Lung (tissue), 12 donors: ENCODE results near the gene OGFOD3. TPM values are rescaled to one million over a fixed set of nuclear protein-coding genes. Genes with fewer than 3 reads are reported as not detected.
"Not testable (repeated sequence)": the region's sequence is repeated elsewhere in the genome, so short reads cannot be mapped to it uniquely, and the experiment has no call there.

Experiments
- ATAC-seq: fragments of 200-7000 bp; cut with Tn5 transposase; one replicate; pipeline ENCODE4 v1.9.1; 2020; ENCODE audit warnings: moderate number of reproducible peaks; ENCODE audit not compliant: insufficient read depth, low FRiP score
- DNase-seq, 3 donors: peaks; one replicate each; pipeline ENCODE4 v3.0.0-alpha.2; 2013 to 2017
- H3K27ac ChIP-seq, 2 donors: one replicate each; pipeline ENCODE4 v1.5.1; 2013; ENCODE audit warnings: mild to moderate bottlenecking in 2 of 2, moderate library complexity in 2 of 2, control low read depth in 1 of 2, inconsistent platforms in 1 of 2, low read depth in 1 of 2, low read length in 1 of 2
- H3K27me3 ChIP-seq, 3 donors: one replicate each; pipeline ENCODE4 v1.5.1; 2013; ENCODE audit warnings: low read length in 2 of 3; ENCODE audit not compliant: control insufficient read depth in 3 of 3, insufficient read depth in 3 of 3
- H3K36me3 ChIP-seq, 4 donors: one replicate each; pipeline ENCODE4 v1.5.1; 2013; ENCODE audit warnings: low read length in 4 of 4, mild to moderate bottlenecking in 1 of 4, moderate library complexity in 1 of 4; ENCODE audit not compliant: control insufficient read depth in 4 of 4, insufficient read depth in 4 of 4
- H3K4me1 ChIP-seq, 5 donors: one replicate each; pipeline ENCODE4 v1.5.1; 2013; ENCODE audit warnings: low read length in 5 of 5, mild to moderate bottlenecking in 2 of 5, moderate library complexity in 1 of 5; ENCODE audit not compliant: control insufficient read depth in 5 of 5, insufficient read depth in 5 of 5
- H3K4me3 ChIP-seq: one replicate; pipeline ENCODE4 v1.5.1; 2013; ENCODE audit warnings: mild to moderate bottlenecking, control low read depth, moderate library complexity
- H3K9ac ChIP-seq, 2 donors: one replicate each; pipeline ENCODE4 v1.5.1; 2013; ENCODE audit warnings: low read length in 2 of 2, control low read depth in 1 of 2; ENCODE audit not compliant: insufficient read depth in 1 of 2
- H3K9me3 ChIP-seq, 4 donors: one replicate each; pipeline ENCODE4 v1.5.1; 2013; ENCODE audit warnings: low read length in 3 of 4, mild to moderate bottlenecking in 1 of 4, moderate library complexity in 1 of 4; ENCODE audit not compliant: control insufficient read depth in 4 of 4, insufficient read depth in 3 of 4
- CTCF ChIP-seq: IDR thresholded peaks from 2 replicates; pipeline ENCODE4 v1.5.1; 2012; ENCODE audit warnings: mild to moderate bottlenecking; ENCODE audit errors: control extremely low read depth, extremely low read depth
- WGBS, 2 donors: extraction: QIAGEN DNeasy Blood & Tissue Kit; methylation state at CpG; one replicate each; pipeline ENCODE4 v1.1.7; 2013; 5-methylcytosine and 5-hydroxymethylcytosine counted together
- polyA plus RNA-seq, 2 donors: library from polyadenylated mRNA; stranded (reverse); fragments of 200-250 nt; gene quantifications; one replicate each; pipeline ENCODE4 v1.2.1, GENCODE V29; 2013
- total RNA-seq, 2 donors: library from RNA; depleted of rRNA in 1 of 2; stranded (reverse); fragments of >200 nt in 1 of 2; gene quantifications; one replicate each; pipeline ENCODE4 v1.2.1, GENCODE V29; 2014 to 2021
- donor health status: control.
- donor health status: control.
- donor health status: Bipolar disorder and iron deficiency.
- donor health status: healthy.
- donor health status: DM: yes; HTN: yes; CAD: no.

Gene OGFOD3
- total and polyA plus RNA-seq, 4 donors, result 20.6 to 41.6 (median 29.8) TPM

GRCh38 chr17:82378741-82379021 lies 39.7 kb downstream of the OGFOD3 start:
- no peak overlapping the region for H3K9ac ChIP-seq
- no peak overlapping the region for H3K4me3 ChIP-seq
- peaks cover 0 to 2% (median 0%) of the 10 kb centered on the region in 5 donors for H3K4me1 ChIP-seq
- peaks cover 0 to 4% (median 0%) of the 10 kb centered on the region in 4 donors for H3K9me3 ChIP-seq
- no peak overlapping the region for H3K27ac ChIP-seq
- WGBS, 2 donors, result 73 to 85% methylated on average over 10 of the region's 10 CpGs
- TF ChIP-seq CTCF, result no peak
- DNase-seq (no peak), ATAC-seq (no peak)
- no peaks in the 10 kb centered on the region for H3K36me3 ChIP-seq
- peaks cover 22 to 33% (median 23%) of the 10 kb centered on the region in 3 donors for H3K27me3 ChIP-seq

- no peak for ATAC-seq
- no peak overlapping the region for H3K4me3 ChIP-seq
- H3K36me3 ChIP-seq, result no peaks in the 10 kb centered on the region
- H3K4me1 ChIP-seq, result peaks cover 0 to 2% (median 0%) of the 10 kb centered on the region in 5 donors
- no peak overlapping the region for H3K27ac ChIP-seq
- H3K27me3 ChIP-seq, result peaks cover 23 to 39% (median 29%) of the 10 kb centered on the region in 3 donors
- 80 to 83% methylated on average over 31 of the region's 31 CpGs for WGBS, 2 donors
- no peak for TF ChIP-seq CTCF
- no peak for DNase-seq
- no peak overlapping the region for H3K9ac ChIP-seq
- H3K9me3 ChIP-seq, result peaks cover 0 to 4% (median 0%) of the 10 kb centered on the region in 4 donors
Observed at GRCh38 chr17:82377924-82378740, 40.3 kb downstream of the OGFOD3 start.

GRCh38 chr17:82377294-82377693 lies 41.1 kb downstream of the OGFOD3 start:
- not testable (repeated sequence) for H3K9me3 ChIP-seq, H3K9ac ChIP-seq, H3K4me3 ChIP-seq, H3K4me1 ChIP-seq, ATAC-seq, H3K27ac ChIP-seq, H3K36me3 ChIP-seq, DNase-seq
- 53 to 63% methylated on average over 3 of the region's 5 CpGs for WGBS, 2 donors
- H3K27me3 ChIP-seq, result peaks cover 23 to 47% (median 37%) of the 10 kb centered on the region in 3 donors

- H3K4me1 ChIP-seq, result peaks cover 0 to 13% (median 5%) of the 10 kb centered on the region in 5 donors
- no peak overlapping the region for H3K4me3 ChIP-seq
- ATAC-seq (no peak), DNase-seq (no peak)
- H3K9ac ChIP-seq, result no peak overlapping the region
- no peak for TF ChIP-seq CTCF
- 70 to 78% methylated on average over 16 of the region's 16 CpGs for WGBS, 2 donors
- H3K36me3 ChIP-seq, result no peaks in the 10 kb centered on the region
- H3K27me3 ChIP-seq, result peaks cover 33 to 51% (median 35%) of the 10 kb centered on the region in 3 donors
- peaks cover 0 to 7% (median 0%) of the 10 kb centered on the region in 4 donors for H3K9me3 ChIP-seq
- no peak overlapping the region for H3K27ac ChIP-seq
Observed at GRCh38 chr17:82376042-82376730, 42.2 kb downstream of the OGFOD3 start.
